GM20000 (cell line): ENCODE data around the gene ZNF747.
A peak's percentile ranks its signal among the peaks of the same experiment; 100 is the strongest.

Experiments used
- DNase-seq: peaks from one replicate; pipeline ENCODE4 v3.0.0; 2012; ENCODE audit warnings: low spot score
- TF ChIP-seq, protein P1 (sequence below): IDR thresholded peaks from 2 replicates; pipeline ENCODE4 v1.5.1; 2012; ENCODE audit warnings: mild to moderate bottlenecking, control low read depth; ENCODE audit errors: extremely low read depth, missing control alignments

ZNF747 gene

DNA sequence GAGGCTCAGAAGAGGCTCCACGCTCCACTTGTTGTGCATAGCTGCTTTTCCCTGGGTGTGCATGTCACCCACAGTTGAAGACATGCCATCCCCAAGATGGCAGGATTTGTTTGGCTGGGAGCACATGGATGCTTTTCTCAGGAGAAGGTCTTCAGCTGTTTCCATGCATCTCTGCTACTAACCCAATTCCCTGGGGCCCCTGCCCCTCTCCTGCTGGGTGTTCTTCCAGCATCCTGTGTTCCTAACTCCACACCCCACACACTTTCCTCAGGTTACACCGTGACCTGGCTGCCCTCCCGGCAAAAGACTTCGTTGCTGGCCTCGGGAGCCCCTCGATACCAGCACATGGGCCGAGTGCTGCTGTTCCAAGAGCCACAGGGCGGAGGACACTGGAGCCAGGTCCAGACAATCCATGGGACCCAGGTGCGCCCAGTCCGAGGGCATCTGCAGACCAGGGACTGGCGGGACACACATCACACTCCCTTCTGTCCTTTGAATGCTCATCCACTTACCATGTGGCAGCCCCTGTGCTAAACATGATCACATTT, 40.6 kb downstream of the ZNF747 start:
- no peak for DNase-seq
- TF ChIP-seq, protein P1, sequence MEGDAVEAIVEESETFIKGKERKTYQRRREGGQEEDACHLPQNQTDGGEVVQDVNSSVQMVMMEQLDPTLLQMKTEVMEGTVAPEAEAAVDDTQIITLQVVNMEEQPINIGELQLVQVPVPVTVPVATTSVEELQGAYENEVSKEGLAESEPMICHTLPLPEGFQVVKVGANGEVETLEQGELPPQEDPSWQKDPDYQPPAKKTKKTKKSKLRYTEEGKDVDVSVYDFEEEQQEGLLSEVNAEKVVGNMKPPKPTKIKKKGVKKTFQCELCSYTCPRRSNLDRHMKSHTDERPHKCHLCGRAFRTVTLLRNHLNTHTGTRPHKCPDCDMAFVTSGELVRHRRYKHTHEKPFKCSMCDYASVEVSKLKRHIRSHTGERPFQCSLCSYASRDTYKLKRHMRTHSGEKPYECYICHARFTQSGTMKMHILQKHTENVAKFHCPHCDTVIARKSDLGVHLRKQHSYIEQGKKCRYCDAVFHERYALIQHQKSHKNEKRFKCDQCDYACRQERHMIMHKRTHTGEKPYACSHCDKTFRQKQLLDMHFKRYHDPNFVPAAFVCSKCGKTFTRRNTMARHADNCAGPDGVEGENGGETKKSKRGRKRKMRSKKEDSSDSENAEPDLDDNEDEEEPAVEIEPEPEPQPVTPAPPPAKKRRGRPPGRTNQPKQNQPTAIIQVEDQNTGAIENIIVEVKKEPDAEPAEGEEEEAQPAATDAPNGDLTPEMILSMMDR, result no peak

DNA sequence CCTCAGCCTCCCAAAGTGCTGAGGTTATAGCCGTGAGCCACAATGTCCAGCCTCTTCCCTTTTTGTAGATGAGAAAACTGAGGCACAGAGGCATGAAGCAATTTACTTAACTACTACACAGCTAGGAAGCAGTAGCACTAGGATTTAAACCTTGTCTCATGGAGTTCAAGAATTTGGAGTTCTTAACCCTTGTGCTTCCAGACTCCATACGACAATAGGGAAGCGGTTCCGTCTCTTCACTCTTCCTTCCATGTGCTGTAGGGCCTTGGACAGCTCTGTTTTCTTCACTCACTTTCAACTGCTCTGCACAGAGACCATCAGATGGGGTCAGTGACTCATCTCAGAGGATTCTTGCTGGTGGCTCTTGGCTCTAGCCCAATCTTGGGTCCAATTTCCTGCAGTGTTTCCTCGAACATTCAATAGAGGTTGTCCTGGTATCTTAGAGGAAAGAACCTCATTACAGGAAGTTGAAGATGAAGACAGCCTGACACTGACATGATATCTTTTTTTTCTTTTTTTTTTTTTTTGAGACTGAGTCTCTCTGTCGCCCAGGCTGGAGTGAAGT, 42.8 kb downstream of the ZNF747 start:
- TF ChIP-seq, protein P1, result no peak
- no peak for DNase-seq

DNA sequence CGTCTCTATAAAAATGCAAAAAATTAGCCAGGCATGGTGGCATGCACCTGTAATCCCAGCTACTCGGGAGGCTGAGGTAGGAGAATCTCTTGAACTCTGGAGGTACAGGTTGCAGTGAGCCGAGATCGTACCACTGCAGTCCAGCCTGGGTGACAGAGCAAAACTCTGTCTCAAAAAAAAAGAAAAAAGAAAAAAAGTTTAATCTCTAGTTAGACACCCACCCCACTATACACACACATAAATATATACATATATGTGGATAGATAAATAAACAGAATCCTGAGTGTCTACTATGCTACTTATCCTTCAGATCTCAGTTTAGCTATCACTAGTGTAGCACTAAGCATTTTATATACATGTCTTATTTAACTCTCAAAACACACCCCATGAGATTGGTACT, 43.4 kb downstream of the ZNF747 start:
- TF ChIP-seq, protein P1, result no peak
- no peak for DNase-seq

DNA sequence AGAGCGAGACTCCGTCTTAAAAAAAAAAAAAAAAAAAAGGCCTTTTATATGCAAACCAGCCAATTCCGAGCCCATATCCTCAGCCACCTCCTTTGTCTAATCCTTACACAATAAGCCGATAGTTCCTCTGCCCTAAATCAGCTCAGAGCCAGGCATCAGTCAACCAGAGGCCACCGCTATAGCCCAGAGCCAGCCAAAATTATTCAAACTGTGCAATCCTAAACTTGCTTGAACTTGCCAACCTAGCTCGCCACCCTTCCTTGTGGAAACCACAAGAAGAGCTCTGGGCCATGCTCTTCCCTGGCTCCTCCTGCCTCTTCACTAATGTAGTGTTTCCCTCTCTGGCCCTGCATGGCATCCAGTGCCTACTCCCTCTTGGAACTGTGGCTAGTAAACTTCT, 44.4 kb downstream of the ZNF747 start:
- TF ChIP-seq, protein P1, result no peak
- DNase-seq, result no peak

DNA sequence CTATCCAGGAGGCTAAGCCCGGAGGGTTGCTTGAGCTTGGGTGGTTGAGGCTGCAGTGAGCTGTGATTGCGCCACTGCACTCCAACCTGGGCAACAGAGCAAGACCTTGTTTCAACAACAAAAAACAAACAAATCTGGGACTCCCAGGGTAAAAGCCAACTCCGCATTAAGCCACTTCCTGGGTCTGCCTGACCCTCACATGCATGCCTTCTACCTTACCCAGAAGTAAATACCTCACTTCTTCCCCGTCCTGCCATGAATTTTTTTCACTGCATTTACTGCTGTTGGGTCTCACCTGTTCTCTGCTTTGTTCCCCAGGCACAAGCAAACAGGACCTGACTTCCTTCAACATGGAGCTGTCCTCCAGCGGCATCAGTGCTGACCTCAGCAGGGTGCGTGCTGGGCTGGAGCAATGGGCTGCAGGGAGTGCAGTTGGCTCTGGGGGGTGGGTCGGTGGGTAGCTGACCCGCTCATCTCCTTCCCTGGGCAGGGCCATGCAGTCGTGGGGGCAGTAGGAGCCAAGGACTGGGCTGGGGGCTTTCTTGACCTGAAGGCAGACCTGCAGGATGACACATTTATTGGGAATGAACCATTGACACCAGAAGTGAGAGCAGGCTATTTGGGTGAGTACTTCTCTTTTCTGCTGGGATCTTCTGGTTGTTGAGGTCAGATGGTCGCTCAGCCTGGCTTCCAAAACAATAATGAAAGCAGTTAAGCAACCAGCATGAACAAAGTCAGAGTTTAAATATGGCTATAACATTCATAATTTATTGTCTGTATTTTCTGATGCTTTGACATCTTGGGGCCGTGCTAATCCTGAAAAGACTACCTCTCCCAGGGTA, 45.7 kb downstream of the ZNF747 start:
- peak; percentile 1 for DNase-seq
- TF ChIP-seq, protein P1, result no peak

DNA sequence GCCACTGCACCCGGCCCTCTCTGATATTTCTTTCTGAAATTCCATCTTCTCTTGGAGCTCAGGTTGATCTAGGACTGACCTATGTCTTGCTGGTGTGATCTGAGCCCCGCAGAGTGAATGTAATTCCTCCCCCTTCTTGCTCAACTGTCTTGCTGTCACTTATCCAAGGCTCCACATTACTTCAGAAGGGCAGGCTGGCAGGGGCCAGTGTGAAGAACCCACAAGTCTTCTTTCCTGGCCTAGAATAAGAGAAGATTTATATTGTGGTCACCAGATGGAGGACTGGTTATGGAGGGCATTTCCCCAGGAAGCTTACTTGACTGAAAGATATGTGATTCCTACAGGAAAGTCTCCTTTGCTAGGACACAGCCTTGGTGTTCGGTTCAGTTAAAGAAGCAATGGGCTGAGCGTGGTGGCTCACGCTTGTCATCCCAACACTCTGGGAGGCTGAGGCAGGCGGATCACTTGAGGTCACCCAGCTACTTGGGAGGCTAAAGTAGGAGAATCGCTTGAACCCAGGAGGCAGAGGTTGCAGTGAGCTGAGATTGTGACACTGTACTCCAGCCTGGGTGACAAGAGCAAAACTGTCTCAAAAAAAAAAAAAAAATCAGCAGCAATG, 48.7 kb downstream of the ZNF747 start:
- DNase-seq, result no peak
- TF ChIP-seq, protein P1, result no peak

DNA sequence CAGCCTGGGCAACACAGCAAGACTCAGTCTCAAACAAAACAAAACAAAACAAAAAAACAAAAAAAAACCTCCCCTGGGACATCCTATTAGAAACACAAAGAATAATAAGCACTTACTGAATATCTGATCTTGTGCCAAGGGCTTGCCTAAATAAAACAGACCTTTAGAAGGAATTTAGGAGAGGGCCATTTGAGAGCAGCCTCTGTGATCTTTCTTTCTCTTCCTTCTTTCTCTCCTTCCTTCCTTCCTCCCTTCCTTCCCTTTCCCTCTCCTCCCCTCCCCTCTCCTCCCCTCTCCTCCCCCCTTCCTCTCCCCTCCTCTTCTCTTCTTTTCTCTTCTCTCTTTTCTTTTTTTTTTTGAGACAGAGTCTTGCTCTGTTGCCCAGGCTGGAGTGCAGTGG, 49.8 kb downstream of the ZNF747 start:
- TF ChIP-seq, protein P1, result no peak
- no peak for DNase-seq
